Endothelial cell of umbilical vein (primary cell): ENCODE results near the gene SLC10A7. TPM values are rescaled to one million over a fixed set of nuclear protein-coding genes. Genes with fewer than 3 reads are reported as not detected.

Experiments
- BruUV-seq: library from RNA; stranded (reverse); fragments of 400-500 nt; replicated peaks from 2 replicates; lab custom pipeline; 2021; lab: Mats Ljungman, UMichigan
- CTCF ChIA-PET: fragments of 300-600, 350-600 bp; sonication (Branson Sonifier 250); formaldehyde crosslinking; loops from one replicate; lab custom pipeline; 2021; ENCODE audit warnings: antibody characterized with exemption, inconsistent platforms; lab: Charles Lee
- POLR2A ChIA-PET: fragments of 300-600, 350-600 bp; sonication (Branson Sonifier 250); formaldehyde crosslinking; loops from one replicate; lab custom pipeline; 2021; ENCODE audit warnings: antibody characterized with exemption, inconsistent platforms; lab: Charles Lee
- DNase-seq: peaks from one replicate; pipeline ENCODE4 v3.0.0-alpha.2; 2011; ENCODE audit warnings: low read depth, low spot score
- FAIRE-seq: peaks from 2 replicates; lab custom pipeline; 2011; peaks lifted over from hg19 to GRCh38; lab: Jason Lieb, UNC
- H2AFZ ChIP-seq: 2 replicates; pipeline ENCODE4 v1.6.0; 2012; ENCODE audit warnings: low read depth, low read length, control low read depth, inconsistent platforms
- H3K27ac ChIP-seq: 2 replicates; pipeline ENCODE4 v1.5.1; 2011; ENCODE audit warnings: low read depth, mild to moderate bottlenecking, control low read depth, low read length, moderate library complexity; ENCODE audit not compliant: insufficient read depth
- H3K27me3 ChIP-seq, 2 experiments: 2 replicates each; pipeline versions ENCODE4 v1.6.0 to v1.6.1; 2011; ENCODE audit warnings: low read length in 2 of 2, mixed read lengths in 1 of 2; ENCODE audit not compliant: control insufficient read depth in 2 of 2, insufficient read depth in 2 of 2
- H3K36me3 ChIP-seq, 2 experiments: 2 replicates in 1 of 2; 3 replicates in 1 of 2; pipeline ENCODE4 v1.5.1; 2011; ENCODE audit warnings: low read length in 2 of 2, mild to moderate bottlenecking in 1 of 2, moderate library complexity in 1 of 2; ENCODE audit not compliant: control insufficient read depth in 2 of 2, insufficient read depth in 2 of 2; ENCODE audit errors: extremely low read depth in 1 of 2
- H3K4me1 ChIP-seq: 3 replicates; pipeline ENCODE4 v1.5.1; 2011; ENCODE audit warnings: mild to moderate bottlenecking, low read length; ENCODE audit not compliant: control insufficient read depth, insufficient read depth; ENCODE audit errors: extremely low read depth
- H3K4me2 ChIP-seq: 2 replicates; pipeline ENCODE4 v1.6.1; 2011; ENCODE audit warnings: low read length, control low read depth, mixed read lengths; ENCODE audit not compliant: insufficient read depth
- H3K4me3 ChIP-seq, 3 experiments: fragments of 200-600 bp in 1 of 3; sonication (generic), shearing (Covaris generic) in 1 of 3; replicated peaks in 1 of 3; 2 replicates each; pipeline ENCODE4 v1.5.1; 2011 to 2016; ENCODE audit warnings: control low read depth in 3 of 3, low read length in 3 of 3, mild to moderate bottlenecking in 2 of 3, inconsistent platforms in 1 of 3, low read depth in 1 of 3, moderate library complexity in 1 of 3; ENCODE audit not compliant: insufficient read depth in 1 of 3
- H3K79me2 ChIP-seq: 2 replicates; pipeline ENCODE4 v1.6.0; 2012; ENCODE audit warnings: low read length, inconsistent platforms; ENCODE audit not compliant: control insufficient read depth, insufficient read depth
- H3K9ac ChIP-seq: replicated peaks from 2 replicates; pipeline ENCODE3; 2011; ENCODE audit warnings: low read length, control low read depth; ENCODE audit not compliant: insufficient read depth; ENCODE audit errors: extremely low read depth
- H3K9me1 ChIP-seq: replicated peaks from 3 replicates; pipeline ENCODE4 v1.6.0; 2011; ENCODE audit warnings: mild to moderate bottlenecking, low read length; ENCODE audit not compliant: control insufficient read depth, insufficient read depth; ENCODE audit errors: extremely low read depth
- H3K9me3 ChIP-seq: replicated peaks from 2 replicates; pipeline ENCODE4 v1.5.1; 2012; ENCODE audit warnings: low read length, inconsistent platforms; ENCODE audit not compliant: control insufficient read depth, insufficient read depth
- H4K20me1 ChIP-seq: replicated peaks from 2 replicates; pipeline ENCODE3; 2011; ENCODE audit warnings: mild to moderate bottlenecking, low read length; ENCODE audit not compliant: control insufficient read depth, insufficient read depth; ENCODE audit errors: extremely low read depth
- EZH2 ChIP-seq: IDR thresholded peaks from 2 replicates; pipeline ENCODE4 v1.6.1; 2012; ENCODE audit warnings: borderline replicate concordance, low read depth, mild to moderate bottlenecking, moderate library complexity, low read length, inconsistent platforms; ENCODE audit not compliant: severe bottlenecking
- FOS ChIP-seq: IDR thresholded peaks from 2 replicates; pipeline ENCODE4 v1.6.1; 2011; ENCODE audit warnings: mild to moderate bottlenecking, low read length, moderate library complexity, borderline replicate concordance; ENCODE audit not compliant: insufficient read depth
- GATA2 ChIP-seq: IDR thresholded peaks from 2 replicates; pipeline ENCODE4 v1.7.0; 2011; ENCODE audit warnings: low read depth, mild to moderate bottlenecking, moderate library complexity, mixed read lengths, low read length; ENCODE audit not compliant: insufficient read length, insufficient read depth
- JUN ChIP-seq: IDR thresholded peaks from 2 replicates; pipeline ENCODE4 v1.6.1; 2011; ENCODE audit warnings: borderline replicate concordance, low read depth; ENCODE audit not compliant: insufficient read length, insufficient read depth
- MYC ChIP-seq: IDR thresholded peaks from one replicate; pipeline ENCODE4 v1.6.1; 2011; ENCODE audit warnings: mild to moderate bottlenecking, low read depth, low read length
- POLR2A ChIP-seq: IDR thresholded peaks from 2 replicates; pipeline ENCODE4 v1.6.1; 2012; ENCODE audit warnings: low read depth, mild to moderate bottlenecking, control low read depth, low read length
- POLR2AphosphoS5 ChIP-seq: IDR thresholded peaks from 2 replicates; pipeline ENCODE4 v1.6.1; 2012; ENCODE audit warnings: low read depth, mild to moderate bottlenecking, control low read depth, low read length, moderate library complexity; ENCODE audit not compliant: insufficient read depth
- dilution Hi-C: fragments of 300-500 bp; cut with MboI; formaldehyde crosslinking; loops from one replicate; pipeline ENCODE4 v1.15.0; 2019; ENCODE audit warnings: low sequenced_read_pairs; ENCODE audit not compliant: extremely low pct_ligation_motif_present
- intact Hi-C: fragments of 100-400 bp; cut with micrococcal nuclease; formaldehyde crosslinking; loops from one replicate; pipeline ENCODE4 v1.10.0; 2022
- polyA plus RNA-seq, 4 experiments: library from polyadenylated mRNA; depleted of rRNA in 3 of 4; stranded (reverse) in 3 of 4; unstranded in 1 of 4; fragments of >200 nt; gene quantifications; 2 replicates each; pipeline versions ENCODE4 v1.2.1 to v1.2.3, GENCODE V29; 2011 to 2012; ENCODE audit warnings: missing spikeins in 1 of 4
- total RNA-seq: library from RNA; stranded (reverse); gene quantifications from 2 replicates; pipeline ENCODE4 v1.2.3, GENCODE V29; 2021
- TF ChIP-seq, protein P1 (sequence below): IDR thresholded peaks from 2 replicates; pipeline ENCODE4 v1.6.1; 2011; ENCODE audit not compliant: insufficient read depth, insufficient read length
- TF ChIP-seq, protein P2 (sequence below), 2 donors: IDR thresholded peaks; 1 replicate in 1 of 2; 2 replicates in 1 of 2; pipeline ENCODE4 v1.5.1; 2011; ENCODE audit warnings: low read length in 2 of 2, mild to moderate bottlenecking in 2 of 2, moderate library complexity in 2 of 2, control low read depth in 1 of 2, inconsistent platforms in 1 of 2, low read depth in 1 of 2; ENCODE audit not compliant: insufficient read depth in 1 of 2; ENCODE audit errors: extremely low read depth in 1 of 2

The SLC10A7 gene
- total and polyA plus RNA-seq, 2 donors (not counting 3 experiments of a cell fraction or from before 2014, with no cell fraction given) = 13.6 to 20.4 TPM

DNA sequence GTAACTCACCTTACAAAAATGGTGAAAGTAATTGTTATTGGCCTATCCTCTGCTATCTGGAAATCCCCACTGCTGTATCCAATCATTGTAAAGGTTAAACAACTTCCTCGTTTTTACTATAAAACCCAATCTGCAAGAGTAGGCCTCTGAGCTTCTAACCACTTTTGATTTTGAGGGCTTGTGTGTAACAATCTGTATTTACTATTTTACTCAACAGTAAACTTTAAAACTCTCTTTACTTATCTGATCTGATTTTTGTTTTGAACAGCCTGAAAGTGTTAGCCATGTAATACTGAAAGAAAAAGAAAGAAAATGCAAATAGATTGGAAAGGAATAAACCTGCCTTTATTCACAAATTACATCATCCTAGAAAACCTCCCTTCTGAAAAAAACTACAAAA, 63.1 kb downstream of the SLC10A7 start:
- no peak overlapping the region for H3K4me2 ChIP-seq
- H3K27ac ChIP-seq = no peak overlapping the region
- no peaks in the 10 kb centered on the region for H3K9me1 ChIP-seq
- H2AFZ ChIP-seq = no peak overlapping the region
- CTCF ChIA-PET = interaction anchor here (0.6 kb wide), 1 partner anchor 9 kb away, joined by 3 read pairs; no protein-coding TSS in a partner anchor
- FAIRE-seq = no peak
- H3K79me2 ChIP-seq = no peaks in the 10 kb centered on the region
- POLR2A ChIA-PET = no interaction called here
- H3K27me3 ChIP-seq = no peaks in the 10 kb centered on the region
- DNase-seq = no peak
- dilution Hi-C loops (no loop called here), intact Hi-C loops (no loop called here)
- H3K36me3 ChIP-seq = no peaks in the 10 kb centered on the region
- H4K20me1 ChIP-seq = no peaks in the 10 kb centered on the region
- H3K4me3 ChIP-seq = no peak overlapping the region
- TF ChIP-seq, protein P1, sequence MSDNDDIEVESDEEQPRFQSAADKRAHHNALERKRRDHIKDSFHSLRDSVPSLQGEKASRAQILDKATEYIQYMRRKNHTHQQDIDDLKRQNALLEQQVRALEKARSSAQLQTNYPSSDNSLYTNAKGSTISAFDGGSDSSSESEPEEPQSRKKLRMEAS = no peak
- no peak for TF ChIP-seq JUN
- TF ChIP-seq EZH2 = no peak
- no peak for TF ChIP-seq MYC
- TF ChIP-seq POLR2A = no peak
- TF ChIP-seq POLR2AphosphoS5 = no peak
- no peak for TF ChIP-seq GATA2
- TF ChIP-seq, protein P2, sequence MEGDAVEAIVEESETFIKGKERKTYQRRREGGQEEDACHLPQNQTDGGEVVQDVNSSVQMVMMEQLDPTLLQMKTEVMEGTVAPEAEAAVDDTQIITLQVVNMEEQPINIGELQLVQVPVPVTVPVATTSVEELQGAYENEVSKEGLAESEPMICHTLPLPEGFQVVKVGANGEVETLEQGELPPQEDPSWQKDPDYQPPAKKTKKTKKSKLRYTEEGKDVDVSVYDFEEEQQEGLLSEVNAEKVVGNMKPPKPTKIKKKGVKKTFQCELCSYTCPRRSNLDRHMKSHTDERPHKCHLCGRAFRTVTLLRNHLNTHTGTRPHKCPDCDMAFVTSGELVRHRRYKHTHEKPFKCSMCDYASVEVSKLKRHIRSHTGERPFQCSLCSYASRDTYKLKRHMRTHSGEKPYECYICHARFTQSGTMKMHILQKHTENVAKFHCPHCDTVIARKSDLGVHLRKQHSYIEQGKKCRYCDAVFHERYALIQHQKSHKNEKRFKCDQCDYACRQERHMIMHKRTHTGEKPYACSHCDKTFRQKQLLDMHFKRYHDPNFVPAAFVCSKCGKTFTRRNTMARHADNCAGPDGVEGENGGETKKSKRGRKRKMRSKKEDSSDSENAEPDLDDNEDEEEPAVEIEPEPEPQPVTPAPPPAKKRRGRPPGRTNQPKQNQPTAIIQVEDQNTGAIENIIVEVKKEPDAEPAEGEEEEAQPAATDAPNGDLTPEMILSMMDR (IDR thresholded peaks at IDR 0.05; ENCODE audit: extremely low read depth in 1 of 2, insufficient read depth in 1 of 2, low read depth in 1 of 2, low read length in 2 of 2) = no peak
- no peak for TF ChIP-seq FOS
- no peaks in the 10 kb centered on the region for H3K9me3 ChIP-seq
- no peak overlapping the region for H3K9ac ChIP-seq
- BruUV-seq = no TSS peak
- H3K4me1 ChIP-seq = no peaks in the 10 kb centered on the region
